ENCODE results near the gene AGPS. TPM values are rescaled to one million over a fixed set of nuclear protein-coding genes. Genes with fewer than 3 reads are reported as not detected.

Gene AGPS
- total RNA-seq, 1 donor from 2014 or later: 27.5 TPM

DNA sequence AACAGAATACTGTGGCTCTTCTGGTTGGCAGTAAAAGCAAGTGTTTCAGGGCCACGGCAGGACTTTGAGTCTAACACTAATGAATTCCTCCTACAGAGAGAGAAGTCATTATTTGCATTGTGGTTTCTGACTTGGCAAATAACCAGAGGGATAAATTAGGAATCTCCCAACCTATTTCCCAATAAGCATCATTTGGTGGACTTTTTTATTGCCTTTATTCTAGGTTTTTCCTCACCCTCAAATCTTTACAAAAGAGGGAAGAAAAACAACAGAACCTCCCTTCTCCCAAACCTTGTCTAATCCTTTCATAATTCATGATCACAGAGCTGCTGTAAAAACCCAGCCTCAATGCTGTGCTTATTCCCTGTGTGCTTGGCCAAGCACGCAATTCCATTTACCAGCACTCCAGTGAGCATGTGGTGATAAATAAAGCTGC lies 179.7 kb downstream of the AGPS start:
- intact Hi-C loops (cut with DNase I): no loop called here
- no peak for DNase-seq (ENCODE audit: low spot score)

GRCh38 chr2:177573120-177573519 lies 180.5 kb downstream of the AGPS start:
- intact Hi-C loops (cut with DNase I): no loop called here
- DNase-seq (ENCODE audit: low spot score): no peak

- intact Hi-C loops (cut with DNase I): no loop called here
- no peak for DNase-seq (ENCODE audit: low spot score)
These were observed 181.8 kb downstream of the AGPS start for GRCh38 chr2:177574356-177574755.

- intact Hi-C loops (cut with DNase I): no loop called here
- no peak for DNase-seq (ENCODE audit: low spot score)
These were observed 182.8 kb downstream of the AGPS start for GRCh38 chr2:177575358-177575757.

- intact Hi-C loops (cut with DNase I): no loop called here
- DNase-seq (ENCODE audit: low spot score): no peak
These were observed 184.5 kb downstream of the AGPS start for GRCh38 chr2:177577075-177577474.

GRCh38 chr2:177578454-177578853 lies 185.9 kb downstream of the AGPS start:
- intact Hi-C loops (cut with DNase I): no loop called here
- no peak for DNase-seq (ENCODE audit: low spot score)

GRCh38 chr2:177579486-177580036 lies 187.0 kb downstream of the AGPS start:
- DNase-seq (ENCODE audit: low spot score): no peak
- intact Hi-C loops (cut with DNase I): no loop called here

- no peak for DNase-seq (ENCODE audit: low spot score)
- intact Hi-C loops (cut with DNase I): no loop called here
These were observed 189.4 kb downstream of the AGPS start for GRCh38 chr2:177582000-177582399.

- intact Hi-C loops (cut with DNase I): no loop called here
- DNase-seq (ENCODE audit: low spot score): no peak
These were observed 191.6 kb downstream of the AGPS start for GRCh38 chr2:177584030-177584692.

DNA sequence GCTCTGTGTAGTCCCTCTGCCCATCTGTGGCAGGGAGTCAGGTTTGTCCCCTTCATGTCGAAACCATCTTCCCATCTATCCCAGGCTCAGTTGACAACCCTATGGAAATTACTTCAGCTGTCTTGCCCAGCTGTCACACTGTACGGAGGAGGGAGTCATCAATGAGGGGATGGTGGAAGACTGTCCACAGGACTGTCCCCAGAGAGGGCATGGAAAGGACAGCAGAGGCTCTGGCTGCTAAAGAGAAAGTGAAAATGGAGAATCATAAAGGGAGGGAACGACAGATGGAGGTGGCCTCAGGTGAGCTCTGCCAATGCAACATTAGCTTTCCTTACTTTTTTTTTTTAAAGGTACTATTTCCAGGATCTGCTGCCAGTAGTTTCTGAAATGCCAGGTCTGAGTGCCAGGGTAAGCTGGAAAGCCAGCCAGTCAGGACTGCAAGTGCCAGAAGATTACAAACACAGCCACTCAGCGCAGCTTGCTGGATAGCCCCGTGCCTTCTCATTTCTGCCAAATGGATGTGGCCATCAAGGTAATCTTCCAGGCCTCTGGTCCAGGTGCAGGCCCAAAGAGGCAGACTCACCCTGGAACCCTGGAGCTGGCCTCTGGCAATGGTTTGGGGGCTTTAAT lies 192.8 kb downstream of the AGPS start:
- intact Hi-C loops (cut with DNase I): no loop called here
- no peak for DNase-seq (ENCODE audit: low spot score)

- DNase-seq (ENCODE audit: low spot score): no peak
- intact Hi-C loops (cut with DNase I): no loop called here
These were observed 193.6 kb downstream of the AGPS start for GRCh38 chr2:177586154-177586553.

GRCh38 chr2:177587371-177587770 lies 194.8 kb downstream of the AGPS start:
- no peak for DNase-seq (ENCODE audit: low spot score)
- intact Hi-C loops (cut with DNase I): no loop called here

GRCh38 chr2:177588671-177589070 lies 196.1 kb downstream of the AGPS start:
- intact Hi-C loops (cut with DNase I): no loop called here
- DNase-seq (ENCODE audit: low spot score): no peak

GRCh38 chr2:177589186-177589585 lies 196.6 kb downstream of the AGPS start:
- intact Hi-C loops (cut with DNase I): no loop called here
- DNase-seq (ENCODE audit: low spot score): no peak

DNA sequence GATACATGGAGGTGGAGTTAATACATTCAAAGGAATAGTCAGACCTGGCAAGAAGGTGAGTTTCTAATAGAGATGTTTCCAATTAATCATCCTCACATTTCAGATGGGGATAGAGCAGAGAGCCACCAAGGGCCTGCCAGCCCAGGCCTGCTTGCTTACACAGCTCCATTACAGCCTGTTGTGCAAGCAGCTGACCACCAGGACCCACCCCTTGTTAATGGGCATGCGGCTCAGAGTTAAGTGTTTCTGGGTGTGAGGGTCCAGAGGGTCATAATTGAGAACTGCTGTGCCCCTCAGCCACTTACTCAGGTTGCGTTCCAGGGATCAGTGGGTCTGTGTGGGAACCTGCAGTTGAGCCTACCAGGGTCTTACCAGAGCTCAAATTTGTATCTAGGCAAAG lies 199.8 kb downstream of the AGPS start:
- intact Hi-C loops (cut with DNase I): no loop called here
- DNase-seq (ENCODE audit: low spot score): no peak

- intact Hi-C loops (cut with DNase I): no loop called here
- DNase-seq (ENCODE audit: low spot score): no peak
These were observed 200.4 kb downstream of the AGPS start for GRCh38 chr2:177592945-177593344.

- DNase-seq (ENCODE audit: low spot score): no peak
- intact Hi-C loops (cut with DNase I): no loop called here
These were observed 200.8 kb downstream of the AGPS start for GRCh38 chr2:177593402-177593801.
